Measurements from ENCODE around the gene SFPQ.

The SFPQ gene

DNA sequence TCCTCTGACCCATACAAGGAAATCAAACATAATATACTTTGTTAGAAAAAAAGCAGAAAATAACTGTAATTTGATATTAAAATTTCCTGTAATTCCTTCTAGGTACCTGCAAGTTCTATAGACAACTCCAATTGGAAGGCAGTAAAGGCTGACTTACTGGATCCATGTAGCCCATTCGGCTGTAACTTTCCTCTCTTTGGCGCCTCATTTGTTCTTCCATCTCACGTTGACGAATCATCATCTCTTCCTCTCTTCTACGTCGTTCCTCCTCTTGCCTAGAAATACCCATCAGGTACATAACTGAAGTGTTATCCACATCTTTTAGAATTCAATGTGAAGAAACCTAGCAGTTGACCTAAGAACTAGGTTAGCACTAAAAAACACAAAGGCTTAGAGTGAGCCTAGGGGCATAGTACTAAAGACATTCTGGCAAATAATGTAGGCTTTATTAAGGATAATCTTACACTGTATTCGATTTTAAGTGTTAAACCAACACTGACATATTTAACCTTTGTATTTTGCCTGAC lies 5.1 kb downstream of the SFPQ start:
- no peak overlapping the region for H3K4me3 ChIP-seq (ENCODE audit: low read depth, low read length)
- TF ChIP-seq, protein P1, sequence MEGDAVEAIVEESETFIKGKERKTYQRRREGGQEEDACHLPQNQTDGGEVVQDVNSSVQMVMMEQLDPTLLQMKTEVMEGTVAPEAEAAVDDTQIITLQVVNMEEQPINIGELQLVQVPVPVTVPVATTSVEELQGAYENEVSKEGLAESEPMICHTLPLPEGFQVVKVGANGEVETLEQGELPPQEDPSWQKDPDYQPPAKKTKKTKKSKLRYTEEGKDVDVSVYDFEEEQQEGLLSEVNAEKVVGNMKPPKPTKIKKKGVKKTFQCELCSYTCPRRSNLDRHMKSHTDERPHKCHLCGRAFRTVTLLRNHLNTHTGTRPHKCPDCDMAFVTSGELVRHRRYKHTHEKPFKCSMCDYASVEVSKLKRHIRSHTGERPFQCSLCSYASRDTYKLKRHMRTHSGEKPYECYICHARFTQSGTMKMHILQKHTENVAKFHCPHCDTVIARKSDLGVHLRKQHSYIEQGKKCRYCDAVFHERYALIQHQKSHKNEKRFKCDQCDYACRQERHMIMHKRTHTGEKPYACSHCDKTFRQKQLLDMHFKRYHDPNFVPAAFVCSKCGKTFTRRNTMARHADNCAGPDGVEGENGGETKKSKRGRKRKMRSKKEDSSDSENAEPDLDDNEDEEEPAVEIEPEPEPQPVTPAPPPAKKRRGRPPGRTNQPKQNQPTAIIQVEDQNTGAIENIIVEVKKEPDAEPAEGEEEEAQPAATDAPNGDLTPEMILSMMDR (IDR thresholded peaks at IDR 0.05; ENCODE audit: insufficient read depth, low read depth, low read length, missing control alignments), result no peak
- no peak for DNase-seq (ENCODE audit: low read depth)

DNA sequence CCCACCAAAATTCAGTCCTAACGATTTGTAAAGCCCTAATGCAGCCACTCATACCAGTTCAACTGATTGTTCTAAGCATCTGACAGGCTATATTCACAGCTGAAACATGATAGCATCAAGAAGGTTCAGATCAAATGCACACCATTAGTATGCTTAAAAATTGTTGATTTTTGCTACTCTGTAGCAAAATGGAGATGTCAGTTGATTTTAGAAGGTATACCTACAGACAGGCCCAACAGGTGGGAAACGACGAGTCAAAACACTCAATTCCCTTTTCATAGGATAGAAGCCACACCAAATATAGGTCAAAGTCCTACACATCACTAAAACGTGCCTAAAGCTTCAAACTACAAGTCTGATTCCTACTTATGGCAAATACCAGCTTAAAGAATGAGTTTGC lies 6.7 kb downstream of the SFPQ start:
- DNase-seq (ENCODE audit: low read depth), result no peak
- TF ChIP-seq, protein P1 (IDR thresholded peaks at IDR 0.05; ENCODE audit: insufficient read depth, low read depth, low read length, missing control alignments), result no peak
- no peak overlapping the region for H3K4me3 ChIP-seq (ENCODE audit: low read depth, low read length)

DNA sequence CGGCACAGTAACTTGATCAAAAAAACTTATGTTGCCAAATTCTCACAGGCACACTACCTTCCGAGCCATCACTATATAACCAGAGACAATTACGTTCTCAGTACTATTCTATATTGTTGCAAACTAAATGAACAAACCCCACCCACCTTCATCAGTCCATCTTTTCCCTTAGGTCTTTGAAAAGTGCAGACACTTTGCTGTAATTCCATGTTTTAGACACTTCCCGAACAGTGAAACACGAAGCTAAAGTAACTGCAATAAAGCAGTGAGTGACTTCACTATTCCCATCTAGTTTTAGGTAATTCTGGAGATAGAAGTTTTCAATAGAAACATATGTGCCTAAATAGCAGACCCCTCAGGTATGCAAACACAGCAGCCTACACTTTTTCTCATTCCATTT lies 7.7 kb downstream of the SFPQ start:
- no peak for DNase-seq (ENCODE audit: low read depth)
- H3K4me3 ChIP-seq (ENCODE audit: low read depth, low read length), result no peak overlapping the region
- TF ChIP-seq, protein P1 (IDR thresholded peaks at IDR 0.05; ENCODE audit: insufficient read depth, low read depth, low read length, missing control alignments), result no peak

DNA sequence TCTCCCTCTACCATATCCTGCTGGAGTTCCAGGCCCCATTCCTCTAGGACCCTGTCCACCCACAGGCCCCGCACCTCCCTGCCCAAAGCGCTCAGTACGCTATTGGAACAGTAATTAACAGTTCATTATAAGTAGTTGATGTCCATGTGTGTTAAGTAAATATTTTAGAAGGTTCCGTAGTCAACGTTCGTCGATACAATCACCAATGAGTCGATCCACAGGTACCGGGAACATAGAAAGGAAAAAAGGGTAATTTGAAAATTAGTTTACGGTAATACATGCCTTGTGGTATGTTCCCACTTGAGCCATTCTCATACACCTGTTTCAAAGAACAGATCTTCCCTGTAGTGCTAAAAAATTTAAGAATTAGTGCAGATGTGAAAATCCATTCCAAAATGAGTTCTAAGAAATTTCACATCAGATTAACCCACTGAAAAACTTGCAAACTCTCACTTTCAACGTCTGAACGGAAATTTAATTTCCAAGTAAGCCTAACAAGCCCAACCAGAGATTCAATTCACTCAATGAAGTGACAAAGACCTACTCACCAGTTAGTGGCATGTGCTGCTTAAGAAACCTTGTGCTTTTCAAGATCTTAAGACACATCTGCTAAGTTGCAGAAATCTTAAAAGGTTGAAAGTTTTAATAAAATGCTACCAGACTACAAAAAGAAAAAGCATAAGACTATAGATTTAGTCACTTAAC lies 8.3 kb downstream of the SFPQ start:
- DNase-seq (ENCODE audit: low read depth), result no peak
- TF ChIP-seq, protein P1 (IDR thresholded peaks at IDR 0.05; ENCODE audit: insufficient read depth, low read depth, low read length, missing control alignments), result no peak
- no peak overlapping the region for H3K4me3 ChIP-seq (ENCODE audit: low read depth, low read length)

DNA sequence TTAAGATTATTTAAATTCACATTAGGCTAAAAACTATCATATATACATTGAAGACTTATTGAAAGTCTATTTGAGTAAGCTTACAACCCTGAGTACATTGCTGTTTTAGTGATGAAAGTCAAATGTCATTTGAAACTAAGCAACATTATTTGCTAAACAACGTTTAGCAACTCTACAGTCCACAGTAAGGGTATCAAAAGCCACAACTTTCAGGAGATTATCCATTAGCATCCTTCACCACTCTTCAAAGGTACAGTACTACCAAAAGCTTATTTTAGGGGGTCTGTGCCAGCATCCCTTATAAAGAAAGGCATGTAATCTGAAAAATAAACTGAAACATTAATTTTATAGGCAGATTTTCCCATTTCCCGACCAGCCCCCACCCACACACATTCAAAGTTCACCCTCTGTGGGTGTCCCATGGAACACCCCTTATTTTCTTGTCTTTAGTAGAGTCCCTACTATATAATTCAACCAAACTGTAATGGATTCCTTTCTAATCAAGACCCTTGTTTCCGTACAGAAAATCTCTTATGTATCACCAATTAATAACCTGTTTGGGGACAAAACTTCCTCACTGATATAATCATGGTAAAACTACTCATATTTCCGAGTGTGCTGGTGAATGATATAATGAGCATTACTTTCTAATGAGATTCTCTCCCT lies 11.0 kb downstream of the SFPQ start:
- DNase-seq (ENCODE audit: low read depth), result no peak
- TF ChIP-seq, protein P1 (IDR thresholded peaks at IDR 0.05; ENCODE audit: insufficient read depth, low read depth, low read length, missing control alignments), result no peak
- no peak overlapping the region for H3K4me3 ChIP-seq (ENCODE audit: low read depth, low read length)

DNA sequence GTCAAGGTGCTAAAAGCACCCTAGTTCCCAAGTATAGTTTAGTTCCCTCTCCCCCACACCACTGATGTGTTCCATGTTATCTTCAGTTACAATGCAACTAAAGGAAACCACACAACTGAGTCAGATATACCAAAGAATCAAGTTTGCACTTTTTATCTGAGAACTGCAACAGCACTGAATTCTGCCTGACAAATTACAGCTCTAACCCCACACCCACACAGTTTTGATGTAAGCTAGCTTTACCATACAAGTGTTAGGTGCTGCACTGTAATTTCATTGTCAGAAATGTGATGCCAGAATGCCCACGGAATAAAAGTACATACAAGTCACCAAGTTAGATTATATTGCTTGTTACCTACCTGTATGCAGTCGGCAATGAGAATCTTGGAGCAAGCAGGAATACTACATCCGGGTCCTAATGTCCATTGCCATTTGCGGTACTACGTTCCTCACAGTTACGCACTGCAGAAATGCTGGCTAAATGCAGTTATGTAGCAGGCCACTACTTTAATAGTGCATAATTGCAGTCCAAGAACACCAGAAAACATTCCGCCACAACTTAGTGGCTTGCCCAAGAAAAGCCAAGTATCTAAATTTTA lies 12.1 kb downstream of the SFPQ start:
- DNase-seq (ENCODE audit: low read depth), result no peak
- TF ChIP-seq, protein P1 (IDR thresholded peaks at IDR 0.05; ENCODE audit: insufficient read depth, low read depth, low read length, missing control alignments), result no peak

More for the DNA sequence above, 12.1 kb downstream of the SFPQ start:
- no peak overlapping the region for H3K4me3 ChIP-seq (ENCODE audit: low read depth, low read length)
